NB4 (cell line): Measurements from ENCODE around the gene TXNL1.

Experiments
- CTCF ChIP-seq: IDR thresholded peaks from one replicate; pipeline ENCODE4 v1.5.1; 2012; ENCODE audit warnings: low read depth, low read length
- MAX ChIP-seq: IDR thresholded peaks from 2 replicates; pipeline ENCODE4 v1.6.1; 2011; ENCODE audit warnings: low read depth, low read length

- TF ChIP-seq CTCF (no peak), MAX (no peak)
These were observed 44.5 kb downstream of the TXNL1 start for GRCh38 chr18:56593906-56594305.
